GM18861 (cell line): ENCODE data around the gene CMIP.
"Not testable (repeated sequence)": the region's sequence is repeated elsewhere in the genome, so short reads cannot be mapped to it uniquely, and the experiment has no call there.

Experiments used
- ATAC-seq: cut with Tn5 transposase; IDR thresholded peaks from one replicate; pipeline ENCODE4 v1.9.1; 2021; ENCODE audit not compliant: unreplicated experiment

The CMIP gene

DNA sequence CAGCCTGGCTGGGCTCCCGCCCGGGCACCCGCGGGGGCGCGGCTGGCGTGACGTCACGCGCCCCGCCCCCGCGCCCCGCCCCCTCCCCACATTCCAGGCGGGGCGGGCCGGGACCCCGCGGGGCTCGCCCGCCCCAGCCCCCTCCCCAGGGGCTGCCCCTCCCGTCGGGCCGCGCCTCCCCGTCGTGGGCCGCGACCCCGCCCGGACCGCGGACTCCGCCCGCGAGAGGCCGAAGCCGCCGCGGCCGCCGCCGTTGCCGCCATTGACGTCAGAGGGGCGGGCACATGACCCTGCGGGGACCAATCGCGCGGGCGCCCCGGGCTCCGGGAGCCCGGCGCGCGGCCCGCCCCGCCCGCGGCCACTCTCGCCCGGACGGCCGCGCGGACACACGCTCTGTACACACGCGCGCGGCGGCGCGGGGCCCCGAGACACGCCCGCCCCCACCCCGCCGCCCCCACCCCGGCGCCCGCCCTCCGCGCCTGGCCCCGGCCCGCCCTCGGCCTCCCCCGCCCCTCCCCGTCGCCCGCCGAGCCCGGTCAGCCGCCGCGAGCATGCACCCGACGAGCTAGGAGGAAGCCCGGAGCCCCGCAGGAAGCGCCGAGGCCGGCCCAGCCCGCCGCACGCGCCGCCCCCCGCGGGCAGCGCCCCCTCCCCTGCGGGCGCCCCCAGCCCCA is at the start of gene CMIP:
CMIP (plus strand) TSS at position 361 of the 674 bp plus-strand sequence.
- peak; percentile 74 for ATAC-seq

GRCh38 chr16:81394966-81395655 is 49.5 kb upstream of the CMIP start:
- no peak for ATAC-seq

DNA sequence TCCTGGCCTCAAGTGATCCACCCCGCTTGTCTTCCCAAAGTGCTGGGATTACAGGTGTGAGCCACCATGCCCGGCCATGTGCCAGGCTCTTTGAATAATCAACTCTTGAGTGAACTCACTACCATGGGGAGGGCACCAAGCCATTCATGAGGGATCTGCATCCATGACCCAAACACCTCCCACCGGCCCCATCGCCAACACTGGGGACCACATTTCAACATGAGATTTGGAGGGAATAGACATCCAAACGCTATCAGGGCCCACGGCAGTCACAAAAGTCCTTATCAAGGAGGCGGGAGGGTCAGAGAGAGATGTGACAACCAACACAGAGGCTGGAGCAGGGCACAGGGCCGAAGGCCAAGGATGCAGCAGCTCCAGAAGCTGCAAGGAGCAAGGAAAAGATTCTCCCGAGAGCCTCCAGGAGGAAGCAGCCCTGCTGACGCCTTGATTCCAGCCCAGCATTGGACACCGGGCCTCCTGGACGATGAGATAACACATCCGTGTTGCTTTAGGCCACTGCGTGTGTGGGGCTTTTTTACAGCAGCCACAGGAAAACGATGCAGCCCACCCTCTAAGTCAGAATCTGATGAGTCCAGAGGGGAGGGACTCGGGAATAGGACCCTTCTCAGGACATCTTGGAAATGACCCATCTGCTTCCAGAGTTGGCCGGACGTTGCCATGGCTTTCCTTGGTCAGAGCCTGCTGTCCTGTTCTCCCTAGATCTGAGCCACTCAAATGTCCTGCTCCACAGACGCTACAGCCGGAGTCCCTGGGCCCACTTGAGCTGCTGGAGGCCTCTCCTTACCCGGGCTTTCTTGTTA is 47.3 kb upstream of the CMIP start:
- no peak for ATAC-seq

GRCh38 chr16:81397879-81398520 is 46.6 kb upstream of the CMIP start:
- no peak for ATAC-seq

- ATAC-seq = no peak
Observed at GRCh38 chr16:81399909-81400308, 44.7 kb upstream of the CMIP start.

- ATAC-seq = no peak
Observed at GRCh38 chr16:81401035-81401950, 43.3 kb upstream of the CMIP start.

DNA sequence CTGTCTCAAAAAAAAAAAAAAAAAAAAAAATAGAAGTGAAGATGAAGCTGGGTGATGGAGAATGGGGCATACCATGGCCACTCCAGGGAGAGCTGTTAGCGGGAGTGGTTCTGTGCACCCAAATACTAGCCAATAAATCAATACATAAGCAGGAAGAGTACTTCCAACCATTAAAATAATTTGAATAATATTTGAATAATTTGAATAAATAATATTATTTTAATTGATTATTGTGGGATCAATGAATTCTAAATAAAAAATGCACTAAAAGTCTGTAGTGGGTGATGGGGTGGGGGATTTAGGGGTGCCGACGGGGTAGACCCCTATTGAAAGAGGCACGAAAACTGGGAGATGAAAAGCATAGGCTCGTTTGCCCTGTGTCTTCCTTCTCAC is 41.4 kb upstream of the CMIP start:
- no peak for ATAC-seq

GRCh38 chr16:81403601-81404391 is 40.8 kb upstream of the CMIP start:
- no peak for ATAC-seq

DNA sequence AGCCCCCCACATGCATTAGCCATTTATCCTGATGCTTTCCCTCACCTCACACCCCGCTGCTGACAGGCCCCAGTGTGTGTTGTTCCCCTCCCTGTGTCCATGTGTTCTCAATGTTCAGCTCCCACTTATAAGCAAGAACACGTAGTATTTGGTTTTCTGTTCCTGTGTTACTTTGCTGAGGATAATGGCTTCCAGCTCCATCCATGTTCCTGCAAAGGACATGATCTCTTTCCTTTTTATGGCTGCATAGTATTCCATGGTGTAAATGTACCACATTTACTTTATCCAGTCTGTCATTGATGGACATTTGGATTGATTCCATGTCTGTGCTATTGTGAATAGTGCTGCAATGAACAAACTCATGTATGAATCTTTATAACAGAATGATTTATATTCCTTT is 39.6 kb upstream of the CMIP start:
- ATAC-seq = not testable (repeated sequence)

- ATAC-seq = no peak
Observed at GRCh38 chr16:81405702-81406113, 38.9 kb upstream of the CMIP start.

GRCh38 chr16:81408409-81408950 is 36.1 kb upstream of the CMIP start:
- no peak for ATAC-seq

- ATAC-seq = no peak
Observed at GRCh38 chr16:81409016-81409556, 35.5 kb upstream of the CMIP start.

- no peak for ATAC-seq
Observed at GRCh38 chr16:81410643-81411293, 33.8 kb upstream of the CMIP start.

DNA sequence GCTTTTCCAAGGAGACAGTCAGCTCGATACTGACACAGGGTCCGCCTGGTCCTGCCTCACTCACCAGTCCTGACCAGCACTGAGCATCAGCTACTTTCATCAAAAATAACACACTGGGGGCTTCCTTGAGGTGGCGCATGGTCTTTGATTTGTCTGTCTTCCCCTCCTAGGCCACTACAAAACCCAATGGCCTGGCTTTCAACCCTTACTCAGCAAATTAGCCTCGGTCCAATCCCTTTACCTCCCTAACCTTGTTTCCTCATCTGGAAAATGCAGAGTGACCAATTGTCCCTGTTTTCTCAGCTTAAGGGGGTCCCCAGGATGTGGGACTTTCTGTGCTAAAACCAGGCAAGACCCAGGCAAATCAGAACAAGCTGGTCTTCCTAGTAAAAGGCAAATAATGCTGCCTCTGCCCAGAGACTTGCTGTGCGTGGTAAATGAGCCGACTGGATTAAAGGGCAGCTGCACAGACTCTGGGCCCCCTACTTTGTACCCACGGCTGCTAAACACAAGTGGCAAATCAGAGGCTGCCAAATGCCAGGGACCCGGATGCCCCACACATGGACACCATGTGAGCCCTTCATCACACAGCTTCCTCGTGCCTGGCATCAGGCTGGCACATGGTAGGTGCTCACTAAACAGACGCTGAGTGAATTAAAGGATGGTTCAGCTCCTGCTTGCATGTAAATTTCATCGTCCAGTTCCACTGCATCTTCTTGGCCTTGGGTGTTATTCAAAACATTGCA is 31.2 kb upstream of the CMIP start:
- no peak for ATAC-seq

- ATAC-seq = no peak
Observed at GRCh38 chr16:81415751-81416150, 28.9 kb upstream of the CMIP start.

DNA sequence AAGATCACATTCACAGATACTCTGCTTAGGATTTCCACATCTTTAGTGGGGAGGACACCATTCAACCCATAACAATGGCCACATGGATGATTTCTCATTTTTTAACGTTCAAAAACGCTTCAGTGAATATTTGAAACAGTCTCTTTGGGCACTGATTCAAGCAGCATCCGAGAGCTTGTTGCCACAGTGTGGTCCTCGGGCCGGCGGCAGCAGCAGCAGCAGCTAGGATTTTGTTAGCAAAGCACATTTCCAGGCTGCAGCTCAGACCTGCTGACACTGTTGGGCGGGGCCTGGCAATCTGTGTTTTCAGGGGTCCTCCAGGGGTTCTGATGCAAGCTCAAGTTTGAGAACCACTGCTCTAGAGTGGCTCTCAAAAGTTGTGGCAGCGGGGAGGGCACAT is 27.9 kb upstream of the CMIP start:
- ATAC-seq = no peak

DNA sequence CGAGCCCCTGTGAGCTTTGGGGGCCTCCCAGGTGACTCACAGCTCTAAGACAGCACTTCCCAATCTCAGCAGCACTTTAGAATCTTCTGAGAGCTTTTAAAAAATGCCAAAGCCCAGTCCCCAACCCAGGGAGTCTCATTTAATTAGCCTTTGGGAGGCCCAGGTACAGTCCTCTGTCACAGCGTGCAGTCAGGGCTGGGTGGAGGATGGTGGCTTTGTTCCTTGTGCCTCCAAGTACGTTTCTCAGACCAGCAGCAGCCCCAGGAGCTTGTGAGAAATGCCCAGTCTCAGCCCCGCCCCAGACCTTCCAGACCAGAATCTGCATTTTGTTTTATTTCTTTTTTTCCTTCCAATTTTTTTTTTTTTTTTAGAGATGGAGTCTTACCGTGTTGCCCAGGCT is 27.4 kb upstream of the CMIP start:
- ATAC-seq = no peak

DNA sequence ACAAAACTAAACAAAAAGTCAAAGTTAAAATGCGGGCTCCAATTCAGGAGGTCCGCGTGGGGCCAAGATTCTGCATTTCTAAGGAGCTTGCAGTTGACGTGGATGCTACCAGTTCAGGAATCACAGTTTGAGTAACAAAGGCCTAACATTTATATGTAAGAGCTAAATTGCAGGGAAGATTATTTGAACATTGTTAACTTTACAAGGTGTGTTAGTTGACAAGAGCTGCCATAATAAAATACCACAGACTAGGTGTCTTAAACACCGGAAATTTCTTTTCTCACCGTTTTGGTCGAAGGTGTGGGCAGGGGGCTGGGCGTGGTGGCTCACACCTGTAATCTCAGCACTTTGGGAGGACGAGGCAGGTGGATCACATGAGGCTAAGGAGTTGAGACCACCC is 24.8 kb upstream of the CMIP start:
- no peak for ATAC-seq
